Astrocyte (in vitro differentiated cells and primary cell): ENCODE data around the gene EPHB1.

Experiments used
- EZH2 ChIP-seq: IDR thresholded peaks from 2 replicates; pipeline ENCODE4 v1.6.1; 2012; ENCODE audit warnings: mild to moderate bottlenecking, low read length, inconsistent platforms; ENCODE audit not compliant: insufficient read depth
- TF ChIP-seq, protein P1 (sequence below): IDR thresholded peaks from 2 replicates; pipeline ENCODE4 v1.5.1; 2011; ENCODE audit warnings: low read depth, mild to moderate bottlenecking, inconsistent platforms, low read length, moderate library complexity; ENCODE audit not compliant: insufficient read depth

DNA sequence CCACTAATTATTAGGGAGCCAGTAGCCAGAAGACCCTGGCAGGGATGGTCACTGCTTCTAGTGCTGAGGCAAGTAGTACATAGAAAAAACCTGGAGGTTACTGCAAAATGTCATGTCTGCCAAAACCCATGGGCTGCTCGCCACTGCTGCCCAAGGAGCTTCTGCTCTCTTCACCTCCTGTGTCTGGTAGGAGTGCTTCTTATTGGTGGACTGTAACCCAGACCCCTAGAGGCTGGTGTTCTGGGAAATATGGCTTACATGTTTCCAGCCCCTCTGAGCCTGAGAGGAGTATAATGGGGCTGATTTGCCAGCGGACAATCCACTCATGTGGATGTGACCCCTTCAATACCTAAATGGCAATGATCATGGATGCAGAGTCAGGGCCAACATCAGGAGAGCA lies 286.4 kb downstream of the EPHB1 start:
- no peak for TF ChIP-seq EZH2
- TF ChIP-seq, protein P1, sequence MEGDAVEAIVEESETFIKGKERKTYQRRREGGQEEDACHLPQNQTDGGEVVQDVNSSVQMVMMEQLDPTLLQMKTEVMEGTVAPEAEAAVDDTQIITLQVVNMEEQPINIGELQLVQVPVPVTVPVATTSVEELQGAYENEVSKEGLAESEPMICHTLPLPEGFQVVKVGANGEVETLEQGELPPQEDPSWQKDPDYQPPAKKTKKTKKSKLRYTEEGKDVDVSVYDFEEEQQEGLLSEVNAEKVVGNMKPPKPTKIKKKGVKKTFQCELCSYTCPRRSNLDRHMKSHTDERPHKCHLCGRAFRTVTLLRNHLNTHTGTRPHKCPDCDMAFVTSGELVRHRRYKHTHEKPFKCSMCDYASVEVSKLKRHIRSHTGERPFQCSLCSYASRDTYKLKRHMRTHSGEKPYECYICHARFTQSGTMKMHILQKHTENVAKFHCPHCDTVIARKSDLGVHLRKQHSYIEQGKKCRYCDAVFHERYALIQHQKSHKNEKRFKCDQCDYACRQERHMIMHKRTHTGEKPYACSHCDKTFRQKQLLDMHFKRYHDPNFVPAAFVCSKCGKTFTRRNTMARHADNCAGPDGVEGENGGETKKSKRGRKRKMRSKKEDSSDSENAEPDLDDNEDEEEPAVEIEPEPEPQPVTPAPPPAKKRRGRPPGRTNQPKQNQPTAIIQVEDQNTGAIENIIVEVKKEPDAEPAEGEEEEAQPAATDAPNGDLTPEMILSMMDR, result no peak
